Measurements from ENCODE around the gene CXCL8.

Gene CXCL8

DNA sequence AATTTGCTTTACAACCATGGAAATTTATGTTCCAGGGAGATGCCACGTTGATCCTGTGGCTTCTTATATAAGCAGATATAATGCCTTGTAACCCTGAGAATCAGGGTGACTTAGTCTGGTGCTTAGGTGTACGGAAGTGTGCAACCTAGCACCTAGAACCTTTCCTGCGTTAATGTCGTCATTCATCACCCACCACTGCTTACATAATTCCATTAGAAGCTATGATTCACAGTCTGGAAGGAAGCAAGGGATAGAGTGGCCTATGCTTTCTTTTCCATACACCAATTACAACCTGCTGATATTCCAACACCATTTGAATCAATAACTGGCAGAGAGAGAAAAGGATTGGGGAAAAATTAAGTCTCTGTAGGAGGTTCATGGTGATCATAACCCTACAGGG, 17.3 kb upstream of the CXCL8 start:
- DNase-seq (ENCODE audit: low read depth) = no peak
- no peak overlapping the region for H3K4me3 ChIP-seq (ENCODE audit: control insufficient read depth, low read depth, low read length)
- no peak for TF ChIP-seq CTCF (IDR thresholded peaks at IDR 0.05; ENCODE audit: control insufficient read depth, insufficient read depth, low read depth, low read length, missing control alignments)

- no peak for DNase-seq (ENCODE audit: low read depth)
- no peak for TF ChIP-seq CTCF (IDR thresholded peaks at IDR 0.05; ENCODE audit: control insufficient read depth, insufficient read depth, low read depth, low read length, missing control alignments)
- H3K4me3 ChIP-seq (ENCODE audit: control insufficient read depth, low read depth, low read length) = no peak overlapping the region
Observed at GRCh38 chr4:73723928-73724327, 16.4 kb upstream of the CXCL8 start.

GRCh38 chr4:73725510-73725909, 14.9 kb upstream of the CXCL8 start:
- no peak for TF ChIP-seq CTCF (IDR thresholded peaks at IDR 0.05; ENCODE audit: control insufficient read depth, insufficient read depth, low read depth, low read length, missing control alignments)
- H3K4me3 ChIP-seq (ENCODE audit: control insufficient read depth, low read depth, low read length) = no peak overlapping the region
- no peak for DNase-seq (ENCODE audit: low read depth)

DNA sequence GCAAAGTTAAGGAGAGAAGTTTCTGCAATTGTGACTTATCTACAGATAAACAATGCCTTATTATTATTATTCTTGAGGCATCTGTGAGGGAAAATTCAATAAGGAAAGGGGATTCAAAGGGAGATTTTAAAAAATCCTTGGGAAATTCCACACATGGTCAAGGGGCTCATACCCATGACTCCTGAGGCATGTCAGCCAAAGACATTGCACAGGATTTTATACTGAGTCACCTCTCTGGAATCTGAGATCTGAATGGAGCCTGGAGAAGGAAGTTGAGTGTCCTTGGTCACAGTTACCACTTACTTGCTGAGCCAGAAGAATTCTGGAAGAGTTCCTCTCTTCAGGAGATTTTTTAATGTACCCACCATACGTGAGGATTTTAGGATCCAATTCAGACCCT, 14.4 kb upstream of the CXCL8 start:
- TF ChIP-seq CTCF (IDR thresholded peaks at IDR 0.05; ENCODE audit: control insufficient read depth, insufficient read depth, low read depth, low read length, missing control alignments) = no peak
- DNase-seq (ENCODE audit: low read depth) = no peak
- no peak overlapping the region for H3K4me3 ChIP-seq (ENCODE audit: control insufficient read depth, low read depth, low read length)

GRCh38 chr4:73727685-73728084, 12.7 kb upstream of the CXCL8 start:
- no peak overlapping the region for H3K4me3 ChIP-seq (ENCODE audit: control insufficient read depth, low read depth, low read length)
- no peak for DNase-seq (ENCODE audit: low read depth)
- no peak for TF ChIP-seq CTCF (IDR thresholded peaks at IDR 0.05; ENCODE audit: control insufficient read depth, insufficient read depth, low read depth, low read length, missing control alignments)

DNA sequence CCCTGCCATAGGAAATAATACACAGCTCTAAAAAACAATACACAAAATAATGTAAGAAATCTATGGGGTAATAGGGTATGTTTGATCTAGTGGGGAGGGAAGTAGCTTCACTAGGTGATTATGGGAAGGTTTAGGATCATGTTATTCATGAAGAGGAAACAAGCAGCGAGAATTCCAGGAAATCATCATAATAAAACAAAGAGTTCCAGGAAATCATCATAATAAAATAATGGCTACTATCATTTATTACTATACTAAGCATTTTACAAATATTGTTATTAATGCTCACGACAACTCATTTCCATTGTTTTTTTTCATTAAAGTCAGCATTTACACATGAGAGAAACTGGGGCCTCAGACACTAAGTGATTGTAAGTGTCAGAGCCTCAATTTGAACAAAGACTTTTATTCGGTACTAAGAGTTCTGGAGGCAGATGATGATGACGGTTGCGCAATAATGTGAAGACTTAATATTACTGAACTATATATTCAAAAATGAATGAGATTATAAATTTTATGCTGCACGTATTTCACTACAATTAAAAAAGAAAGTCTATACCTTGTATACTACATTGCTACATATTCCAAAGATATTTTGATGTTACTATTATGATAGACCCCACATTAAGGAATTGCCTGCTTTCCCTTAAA, 12.2 kb upstream of the CXCL8 start:
- TF ChIP-seq CTCF (IDR thresholded peaks at IDR 0.05; ENCODE audit: control insufficient read depth, insufficient read depth, low read depth, low read length, missing control alignments) = no peak
- no peak overlapping the region for H3K4me3 ChIP-seq (ENCODE audit: control insufficient read depth, low read depth, low read length)
- no peak for DNase-seq (ENCODE audit: low read depth)
